ENCODE measurements around the gene INPP5D.
A peak's percentile ranks its signal among the peaks of the same experiment; 100 is the strongest.

INPP5D gene

GRCh38 chr2:233075966-233076339 lies 15.8 kb downstream of the INPP5D start:
- DNase-seq, result peak in 3 of 6 experiments; percentile 65 to 70 (median 70)

GRCh38 chr2:233076749-233077148 lies 16.6 kb downstream of the INPP5D start:
- DNase-seq, result peak in 1 of 6 experiments; percentile 30

GRCh38 chr2:233079473-233079877 lies 19.3 kb downstream of the INPP5D start:
- DNase-seq, result peak in 3 of 6 experiments; percentile 16 to 29 (median 27)

- DNase-seq, result peak in 3 of 6 experiments; percentile 17 to 24 (median 19)
These were observed 20.1 kb downstream of the INPP5D start for GRCh38 chr2:233079953-233080835.

GRCh38 chr2:233080836-233081229 lies 20.7 kb downstream of the INPP5D start:
- peak in 1 of 6 experiments; percentile 23 for DNase-seq

GRCh38 chr2:233081232-233081730 lies 21.1 kb downstream of the INPP5D start:
- DNase-seq, result peak; percentile 31 to 75 (median 62)

- no peak for DNase-seq
These were observed 21.6 kb downstream of the INPP5D start for GRCh38 chr2:233081731-233082221.

- no peak for DNase-seq
These were observed 22.2 kb downstream of the INPP5D start for GRCh38 chr2:233082222-233082930.

GRCh38 chr2:233082931-233083755 lies 23.0 kb downstream of the INPP5D start:
- DNase-seq, result no peak

- DNase-seq, result peak in 3 of 6 experiments; percentile 41 to 56 (median 49)
These were observed 23.6 kb downstream of the INPP5D start for GRCh38 chr2:233083782-233084181.

- peak in 3 of 6 experiments; percentile 51 to 59 (median 56) for DNase-seq
These were observed 24.3 kb downstream of the INPP5D start for GRCh38 chr2:233084488-233084887.

- DNase-seq, result no peak
These were observed 25.1 kb downstream of the INPP5D start for GRCh38 chr2:233085037-233085838.

- DNase-seq, result no peak
These were observed 25.7 kb downstream of the INPP5D start for GRCh38 chr2:233085839-233086150.

GRCh38 chr2:233087713-233088112 lies 27.6 kb downstream of the INPP5D start:
- DNase-seq, result no peak

- DNase-seq, result no peak
These were observed 28.8 kb downstream of the INPP5D start for GRCh38 chr2:233088972-233089345.

GRCh38 chr2:233089851-233090250 lies 29.7 kb downstream of the INPP5D start:
- DNase-seq, result no peak

- no peak for DNase-seq
These were observed 30.7 kb downstream of the INPP5D start for GRCh38 chr2:233090879-233091278.

- no peak for DNase-seq
These were observed 31.6 kb downstream of the INPP5D start for GRCh38 chr2:233091595-233092375.

- DNase-seq, result no peak
These were observed 32.5 kb downstream of the INPP5D start for GRCh38 chr2:233092432-233093165.

GRCh38 chr2:233093166-233093448 lies 33.0 kb downstream of the INPP5D start:
- DNase-seq, result no peak

GRCh38 chr2:233093721-233094120 lies 33.6 kb downstream of the INPP5D start:
- DNase-seq, result no peak

All from stimulated activated naive CD4-positive, alpha-beta T cell (primary cell).